ENCODE data around the gene GPRC5A.
A peak's percentile ranks its signal among the peaks of the same experiment; 100 is the strongest.

The GPRC5A gene

DNA sequence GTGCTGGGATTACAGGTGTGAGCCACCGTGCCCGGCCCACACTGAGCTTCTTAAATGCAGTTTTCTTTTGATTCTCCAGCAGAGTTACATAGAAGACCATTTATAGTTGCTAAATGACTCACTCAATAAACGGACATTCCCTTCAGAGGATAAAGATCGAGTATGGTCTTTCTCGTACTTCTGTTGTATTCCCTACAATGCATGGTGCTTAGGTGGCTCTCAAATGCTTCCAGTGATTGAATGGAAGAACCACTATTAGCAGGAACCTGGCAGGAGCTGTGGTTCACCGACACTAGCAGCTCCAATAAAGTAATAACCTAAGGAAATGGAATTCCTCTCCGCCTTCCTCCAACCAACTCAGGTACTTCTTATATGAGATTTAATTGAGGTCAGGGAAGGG is 3.9 kb upstream of the GPRC5A start:
- TF ChIP-seq, protein P1, sequence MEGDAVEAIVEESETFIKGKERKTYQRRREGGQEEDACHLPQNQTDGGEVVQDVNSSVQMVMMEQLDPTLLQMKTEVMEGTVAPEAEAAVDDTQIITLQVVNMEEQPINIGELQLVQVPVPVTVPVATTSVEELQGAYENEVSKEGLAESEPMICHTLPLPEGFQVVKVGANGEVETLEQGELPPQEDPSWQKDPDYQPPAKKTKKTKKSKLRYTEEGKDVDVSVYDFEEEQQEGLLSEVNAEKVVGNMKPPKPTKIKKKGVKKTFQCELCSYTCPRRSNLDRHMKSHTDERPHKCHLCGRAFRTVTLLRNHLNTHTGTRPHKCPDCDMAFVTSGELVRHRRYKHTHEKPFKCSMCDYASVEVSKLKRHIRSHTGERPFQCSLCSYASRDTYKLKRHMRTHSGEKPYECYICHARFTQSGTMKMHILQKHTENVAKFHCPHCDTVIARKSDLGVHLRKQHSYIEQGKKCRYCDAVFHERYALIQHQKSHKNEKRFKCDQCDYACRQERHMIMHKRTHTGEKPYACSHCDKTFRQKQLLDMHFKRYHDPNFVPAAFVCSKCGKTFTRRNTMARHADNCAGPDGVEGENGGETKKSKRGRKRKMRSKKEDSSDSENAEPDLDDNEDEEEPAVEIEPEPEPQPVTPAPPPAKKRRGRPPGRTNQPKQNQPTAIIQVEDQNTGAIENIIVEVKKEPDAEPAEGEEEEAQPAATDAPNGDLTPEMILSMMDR (IDR thresholded peaks at IDR 0.05; ENCODE audit: low read depth, low read length, missing control alignments): no peak
- no peak overlapping the region for H3K4me3 ChIP-seq (replicated peaks; ENCODE audit: low read depth, low read length)
- no peak for DNase-seq (ENCODE audit: extremely low read depth, low read depth)

- H3K4me3 ChIP-seq (replicated peaks; ENCODE audit: low read depth, low read length): no peak overlapping the region
- TF ChIP-seq, protein P1 (IDR thresholded peaks at IDR 0.05; ENCODE audit: low read depth, low read length, missing control alignments): no peak
- DNase-seq (ENCODE audit: extremely low read depth, low read depth): no peak
Observed at GRCh38 chr12:12889701-12890100, 1.7 kb upstream of the GPRC5A start.

- H3K4me3 ChIP-seq (replicated peaks; ENCODE audit: low read depth, low read length): peak overlapping the region; percentile 51
- no peak for DNase-seq (ENCODE audit: extremely low read depth, low read depth)
- TF ChIP-seq, protein P1 (IDR thresholded peaks at IDR 0.05; ENCODE audit: low read depth, low read length, missing control alignments): peak; percentile 23
Observed at GRCh38 chr12:12890543-12891079, 751 bp upstream of the GPRC5A start.

DNA sequence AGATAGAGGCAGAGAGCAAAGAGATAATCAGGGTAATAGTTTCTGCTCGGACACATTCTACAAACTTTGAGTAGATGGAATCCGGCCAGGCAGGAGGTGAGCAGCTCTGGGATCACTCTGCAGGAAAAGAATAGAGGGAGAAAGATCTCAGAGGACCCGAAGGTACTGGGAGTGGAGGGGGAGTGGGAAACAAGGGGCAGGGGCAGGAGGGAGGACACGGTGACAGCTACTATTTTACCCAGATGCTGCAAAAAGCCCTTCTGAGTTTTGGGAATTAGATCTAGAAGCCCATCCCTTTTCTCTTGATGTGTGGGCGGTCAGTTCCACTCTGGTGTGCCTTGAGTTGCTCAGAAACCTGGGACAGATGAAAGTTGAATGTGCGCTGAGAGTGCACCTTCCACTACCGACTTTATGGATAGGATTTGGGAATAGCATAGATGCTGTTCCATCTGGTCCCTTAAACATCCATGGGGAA is 556 bp downstream of the GPRC5A start:
- TF ChIP-seq, protein P1 (IDR thresholded peaks at IDR 0.05; ENCODE audit: low read depth, low read length, missing control alignments): no peak
- H3K4me3 ChIP-seq (replicated peaks; ENCODE audit: low read depth, low read length): peak overlapping the region; percentile 51
- DNase-seq (ENCODE audit: extremely low read depth, low read depth): no peak

DNA sequence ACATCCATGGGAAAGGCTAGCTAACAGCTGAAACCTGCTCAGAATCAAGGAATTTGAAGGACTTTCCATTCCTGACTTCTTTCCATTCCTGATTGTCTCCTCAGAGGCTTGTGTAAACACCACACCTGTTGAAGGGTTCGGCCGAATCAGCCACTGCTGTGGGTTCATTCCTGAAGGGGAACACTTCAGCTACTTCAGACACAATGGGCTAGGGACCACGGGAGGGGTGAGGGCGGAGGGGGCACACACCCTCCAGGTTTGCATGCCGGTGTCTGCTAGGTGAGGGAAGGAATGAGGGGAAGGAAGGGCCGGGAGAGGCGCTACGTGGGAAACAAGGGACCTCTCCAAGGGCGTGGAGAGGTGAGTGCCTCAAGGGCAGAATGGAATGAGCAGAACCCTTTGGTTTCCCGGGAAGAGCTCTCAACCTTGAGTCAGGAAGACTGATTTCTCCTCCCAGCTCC is 1.3 kb downstream of the GPRC5A start:
- TF ChIP-seq, protein P1 (IDR thresholded peaks at IDR 0.05; ENCODE audit: low read depth, low read length, missing control alignments): no peak
- peak overlapping the region; percentile 51 for H3K4me3 ChIP-seq (replicated peaks; ENCODE audit: low read depth, low read length)
- no peak for DNase-seq (ENCODE audit: extremely low read depth, low read depth)

DNA sequence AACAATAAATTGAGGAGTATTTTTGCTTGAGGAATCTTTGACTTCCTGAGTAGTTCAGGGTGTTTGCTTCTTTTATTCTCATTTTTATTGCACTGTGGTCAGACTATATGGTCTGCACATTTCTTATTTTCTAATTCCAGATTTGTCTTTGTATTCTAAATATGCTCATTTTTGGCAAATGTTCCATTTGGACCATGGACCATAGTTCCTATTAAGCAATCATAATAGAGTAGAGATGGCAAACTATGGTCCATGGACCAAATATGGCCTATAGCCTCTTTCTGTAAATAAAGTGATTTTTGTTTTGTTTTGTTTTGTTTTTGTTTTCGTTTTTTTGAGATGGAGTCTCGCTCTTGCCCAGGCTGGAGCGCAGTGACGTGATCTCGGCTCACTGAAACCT is 2.1 kb downstream of the GPRC5A start:
- TF ChIP-seq, protein P1 (IDR thresholded peaks at IDR 0.05; ENCODE audit: low read depth, low read length, missing control alignments): no peak
- DNase-seq (ENCODE audit: extremely low read depth, low read depth): no peak
- H3K4me3 ChIP-seq (replicated peaks; ENCODE audit: low read depth, low read length): peak overlapping the region; percentile 51; the same call in 1 of the 2 replicates

GRCh38 chr12:12896260-12896659 is 4.9 kb downstream of the GPRC5A start:
- no peak for DNase-seq (ENCODE audit: extremely low read depth, low read depth)
- TF ChIP-seq, protein P1 (IDR thresholded peaks at IDR 0.05; ENCODE audit: low read depth, low read length, missing control alignments): no peak
- H3K4me3 ChIP-seq (replicated peaks; ENCODE audit: low read depth, low read length): no peak overlapping the region

Data from HFF-Myc (cell line).